GM21526 (cell line): ENCODE measurements around the gene FBLN1.
"Not testable (repeated sequence)": the region's sequence is repeated elsewhere in the genome, so short reads cannot be mapped to it uniquely, and the experiment has no call there.

Experiments
- ATAC-seq: cut with Tn5 transposase; IDR thresholded peaks from one replicate; pipeline ENCODE4 v1.9.1; 2021; ENCODE audit warnings: moderate library complexity; ENCODE audit not compliant: unreplicated experiment, low FRiP score

The FBLN1 gene

DNA sequence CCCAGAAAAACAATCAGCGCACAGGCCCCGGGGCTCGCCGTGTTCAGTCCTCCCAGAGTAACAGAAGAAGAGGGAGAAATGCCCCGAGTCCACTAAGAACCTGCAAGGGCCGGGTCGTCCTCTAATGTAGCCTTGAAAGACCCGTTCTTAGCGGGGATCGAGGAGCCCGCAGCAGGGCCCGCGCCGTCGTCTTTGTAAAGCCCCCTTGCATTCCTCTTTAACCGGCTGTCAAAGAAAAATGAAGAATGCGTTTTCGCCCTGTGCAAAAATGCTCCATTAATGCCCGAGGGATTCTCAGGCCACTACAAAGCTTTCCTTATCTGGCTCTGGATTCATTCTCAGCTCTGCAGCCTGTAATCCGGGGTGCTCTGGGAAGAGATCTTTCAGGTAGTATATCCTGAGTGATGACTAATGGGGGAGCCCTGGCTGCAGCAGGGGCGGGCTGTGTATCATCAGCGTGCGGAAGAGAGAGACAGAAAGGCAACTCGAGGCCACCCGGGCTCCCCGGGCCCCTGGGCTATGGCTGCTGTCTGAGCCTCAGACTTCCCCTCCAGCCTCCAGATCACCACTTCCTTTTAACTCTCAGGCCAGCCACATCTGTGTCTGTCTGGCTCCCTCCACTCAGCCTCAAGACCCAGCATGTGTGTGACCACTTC, 78.2 kb downstream of the FBLN1 start:
- ATAC-seq, result no peak

DNA sequence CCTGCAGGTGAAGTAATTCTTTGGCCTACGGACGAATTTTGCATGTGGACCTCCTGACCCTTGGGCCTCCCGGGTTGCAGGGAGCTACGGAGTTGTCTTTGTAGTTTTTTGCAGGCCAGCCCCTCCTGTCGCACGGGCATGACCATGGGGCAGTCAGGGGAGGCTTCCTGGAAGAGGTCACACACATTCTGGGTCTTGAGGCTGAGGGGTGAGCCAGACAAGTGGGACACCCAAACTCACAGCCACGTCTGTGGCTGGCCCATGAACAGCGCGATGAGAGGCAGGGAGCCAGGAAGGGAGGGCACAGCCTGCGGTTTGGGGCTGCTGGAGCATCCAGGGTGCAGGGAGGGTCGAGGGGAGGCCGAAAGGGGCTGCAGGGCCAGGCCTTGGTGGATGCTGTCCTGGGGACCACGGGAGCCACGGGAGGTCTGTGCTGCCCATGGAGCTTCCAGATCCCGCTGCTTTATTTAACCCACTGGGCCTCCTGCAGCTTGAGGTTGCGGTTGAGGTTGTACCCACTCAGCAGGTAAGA, 78.9 kb downstream of the FBLN1 start:
- ATAC-seq, result no peak

DNA sequence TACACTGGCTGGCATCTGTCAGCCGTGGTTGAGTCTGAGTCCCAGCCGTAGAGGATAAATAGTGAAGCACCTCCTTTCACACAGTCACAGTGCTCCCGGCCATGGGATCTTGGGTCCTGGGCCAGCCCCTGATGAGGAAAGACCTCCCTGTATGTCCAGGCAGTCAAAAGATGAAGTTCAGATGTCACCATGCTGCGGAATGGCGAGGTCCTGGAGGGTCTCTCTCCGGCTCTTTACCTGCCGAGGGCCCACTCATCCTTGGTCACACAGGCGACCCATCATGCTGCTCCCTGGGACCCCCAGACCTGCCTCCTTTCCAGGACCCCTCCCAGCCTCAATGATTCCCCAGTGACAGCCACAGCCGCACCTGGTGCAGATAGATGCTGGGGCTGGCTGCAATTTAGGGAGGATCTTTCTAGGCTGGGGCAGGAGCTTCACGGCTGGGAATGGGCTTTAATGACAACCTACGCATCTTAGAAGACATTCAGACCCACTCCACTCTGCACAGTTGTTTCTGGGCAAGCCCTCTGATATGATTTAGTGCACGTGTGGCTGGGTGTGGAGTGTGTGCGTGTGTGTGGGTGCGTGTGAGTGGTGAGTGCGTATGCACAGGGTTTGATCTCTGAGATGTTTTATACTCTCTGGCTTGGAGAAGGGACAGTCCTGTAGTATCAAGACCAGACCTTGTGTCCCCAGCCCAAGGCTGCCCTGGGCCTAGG, 79.7 kb downstream of the FBLN1 start:
- ATAC-seq, result no peak

DNA sequence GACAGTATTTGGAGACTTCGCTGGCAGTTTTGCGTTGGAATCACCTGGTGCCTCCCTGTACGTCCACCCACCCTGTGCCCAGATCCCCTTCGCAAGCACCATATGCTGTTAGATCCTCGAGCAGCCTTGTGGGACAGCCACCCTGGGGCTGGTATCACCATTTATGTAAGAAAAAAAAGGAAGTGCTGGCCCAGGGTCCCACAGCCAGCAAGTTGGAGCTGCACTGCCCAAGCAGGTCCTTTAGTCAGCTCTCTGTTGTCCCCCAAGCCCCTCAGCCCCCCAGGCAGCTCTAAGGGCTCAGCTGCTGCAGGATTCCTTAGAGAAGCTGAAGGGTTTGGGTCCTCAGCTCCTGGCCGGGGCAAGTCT, 80.3 kb downstream of the FBLN1 start:
- ATAC-seq, result no peak

DNA sequence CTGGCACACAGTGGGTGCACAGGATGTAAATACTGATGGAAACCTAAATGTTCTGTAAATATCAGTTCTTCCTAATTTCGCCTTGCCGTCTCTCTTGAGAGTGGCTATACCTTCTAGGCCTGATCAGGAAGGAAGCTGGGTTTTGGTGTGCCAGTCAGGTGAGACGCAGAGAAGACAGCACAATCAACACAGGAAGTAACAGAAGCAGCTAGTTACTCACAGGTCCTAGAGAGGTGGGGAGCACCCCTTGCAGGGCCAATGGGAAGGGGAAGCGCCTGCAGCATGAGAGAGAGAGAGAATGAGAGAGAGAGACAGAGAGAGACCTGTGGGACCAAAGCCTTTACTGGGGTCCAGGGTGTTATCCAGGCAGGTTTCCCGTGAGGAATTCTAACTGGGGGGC, 80.8 kb downstream of the FBLN1 start:
- no peak for ATAC-seq

DNA sequence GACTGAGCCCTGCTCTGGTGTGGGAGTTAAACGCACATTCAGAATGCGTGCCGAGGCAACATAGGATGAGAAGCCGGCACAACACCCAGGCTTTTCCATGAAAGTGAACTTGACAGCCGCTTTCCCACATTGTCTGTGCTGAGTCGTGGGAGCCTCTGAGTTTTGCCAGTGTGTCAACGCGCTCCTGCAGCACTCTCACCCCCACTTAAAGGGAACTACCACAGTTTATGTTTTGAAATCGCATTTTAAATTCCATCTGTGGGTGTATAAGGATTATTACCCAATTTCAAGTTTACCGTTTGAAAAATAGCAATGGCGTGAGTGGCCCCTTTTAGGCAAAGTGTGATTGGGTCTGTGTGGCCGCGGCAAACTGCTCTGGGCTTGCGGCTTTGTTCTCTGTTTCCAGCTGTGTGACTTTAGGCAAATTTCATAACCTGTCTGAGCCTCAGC, 81.5 kb downstream of the FBLN1 start:
- ATAC-seq, result no peak

DNA sequence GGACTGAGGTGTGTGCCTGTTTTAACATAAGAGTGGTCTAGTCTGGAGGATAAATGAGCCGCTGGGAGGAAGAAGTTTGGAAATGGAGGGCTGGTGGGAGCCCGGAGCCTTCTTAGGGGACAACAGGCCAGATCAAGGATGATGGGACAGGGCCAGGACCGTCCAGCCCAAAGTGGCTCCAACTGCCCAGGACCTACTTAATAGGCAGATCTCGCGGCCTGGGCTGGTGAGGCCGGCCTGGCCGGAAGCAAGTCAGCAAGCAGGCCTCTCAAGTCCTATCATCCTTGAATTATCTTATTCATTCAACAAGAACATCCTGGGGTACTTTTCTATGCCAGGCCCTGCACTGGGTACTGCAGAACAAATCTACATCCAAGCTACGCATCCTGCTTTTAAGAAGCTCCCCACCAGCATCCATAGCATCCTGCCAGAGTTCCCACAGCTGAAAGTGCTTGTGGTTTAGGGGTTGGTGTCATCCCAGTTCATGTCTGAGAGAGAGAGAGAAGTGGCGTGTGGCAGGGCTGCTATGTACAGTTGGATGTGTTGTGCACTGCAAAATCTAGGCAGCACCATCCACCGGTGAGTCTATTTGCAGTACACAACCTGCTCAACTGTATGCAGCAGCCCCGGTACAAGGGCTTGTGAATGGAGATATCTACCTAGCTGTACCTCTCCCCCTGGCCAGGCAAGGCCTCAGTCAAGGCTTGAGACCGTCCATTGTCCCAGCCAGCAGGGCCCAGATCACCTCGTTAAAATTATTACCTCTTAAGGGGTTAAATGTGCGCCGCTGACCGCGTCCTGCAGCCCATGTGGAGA, 82.1 kb downstream of the FBLN1 start:
- no peak for ATAC-seq

DNA sequence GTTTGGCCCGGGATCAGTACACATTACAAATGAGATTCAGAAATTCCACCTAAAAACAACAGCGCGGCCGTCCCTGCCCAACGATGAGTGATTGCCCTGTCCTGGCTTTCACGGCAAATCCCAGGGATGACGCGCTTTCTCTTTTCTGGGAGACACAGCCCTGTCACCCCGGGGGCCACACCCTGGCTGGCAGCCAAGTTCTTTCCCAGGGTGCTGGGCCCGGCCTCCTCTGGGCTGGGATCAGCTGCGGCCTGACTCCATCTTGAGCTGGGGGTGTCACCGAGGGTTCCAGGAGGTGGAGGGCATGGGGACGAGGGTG, 82.7 kb downstream of the FBLN1 start:
- no peak for ATAC-seq

DNA sequence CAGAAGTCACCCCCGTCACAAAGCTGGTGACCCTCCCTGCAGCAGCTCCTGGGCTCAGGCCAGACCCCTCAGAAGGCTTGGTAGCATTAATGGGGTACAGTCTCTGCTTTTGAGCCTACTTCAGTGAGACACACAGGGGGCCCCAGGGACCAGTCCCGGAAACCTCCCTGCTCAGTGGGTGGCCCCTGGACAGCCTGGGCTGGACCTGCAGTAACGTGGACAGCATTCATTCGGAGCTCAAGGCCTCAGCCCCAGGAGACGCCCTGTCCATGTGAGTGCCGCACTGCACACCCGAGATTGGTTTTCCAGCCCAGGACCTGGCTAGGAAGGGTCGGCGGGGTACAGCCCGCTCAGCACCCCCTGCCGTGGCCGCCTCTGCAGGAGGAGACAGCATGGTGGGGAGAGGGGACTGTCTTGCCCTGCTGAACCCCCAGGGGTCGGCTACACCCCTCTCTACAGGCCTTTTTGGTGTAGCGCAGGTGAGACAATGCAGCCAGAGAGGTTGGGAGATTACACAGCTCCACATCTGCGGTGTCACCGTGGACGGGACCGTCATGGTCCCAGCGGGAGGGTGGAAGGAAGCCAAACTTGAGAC, 83.4 kb downstream of the FBLN1 start:
- no peak for ATAC-seq

DNA sequence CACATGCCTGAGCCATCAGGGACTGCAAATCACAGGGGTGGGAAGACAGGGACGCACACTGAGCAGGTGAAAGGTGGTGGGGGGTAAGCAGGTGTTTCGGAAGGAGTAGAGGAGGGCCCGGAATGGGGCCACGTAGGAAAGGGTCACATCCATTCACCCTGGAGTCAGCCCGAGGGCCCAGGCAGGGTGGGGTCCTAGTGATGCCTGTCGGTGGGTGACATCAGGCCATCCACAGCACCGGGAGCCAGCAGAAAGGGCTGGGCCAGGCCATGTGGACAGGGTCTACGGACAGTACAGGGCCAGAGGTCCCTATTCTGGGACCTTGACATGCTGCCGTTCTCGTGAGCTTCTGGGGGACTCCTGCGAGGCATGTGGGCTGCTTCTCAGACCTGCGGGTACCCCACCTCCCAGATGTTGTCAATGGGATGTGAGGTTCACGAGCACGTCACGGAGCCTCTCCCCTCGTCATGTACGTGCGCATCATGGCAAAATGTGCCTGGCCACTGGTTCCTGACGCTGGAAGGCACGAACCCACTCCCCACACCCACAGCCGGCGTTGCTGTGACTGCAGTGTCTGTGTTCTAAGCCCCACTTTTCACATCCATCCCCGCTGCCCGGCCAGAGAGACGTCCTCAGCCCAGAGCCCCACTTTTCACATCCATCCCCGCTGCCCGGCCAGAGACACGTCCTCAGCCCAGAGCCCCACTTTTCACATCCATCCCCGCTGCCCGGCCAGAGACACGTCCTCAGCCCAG, 84.1 kb downstream of the FBLN1 start:
- ATAC-seq, result no peak

DNA sequence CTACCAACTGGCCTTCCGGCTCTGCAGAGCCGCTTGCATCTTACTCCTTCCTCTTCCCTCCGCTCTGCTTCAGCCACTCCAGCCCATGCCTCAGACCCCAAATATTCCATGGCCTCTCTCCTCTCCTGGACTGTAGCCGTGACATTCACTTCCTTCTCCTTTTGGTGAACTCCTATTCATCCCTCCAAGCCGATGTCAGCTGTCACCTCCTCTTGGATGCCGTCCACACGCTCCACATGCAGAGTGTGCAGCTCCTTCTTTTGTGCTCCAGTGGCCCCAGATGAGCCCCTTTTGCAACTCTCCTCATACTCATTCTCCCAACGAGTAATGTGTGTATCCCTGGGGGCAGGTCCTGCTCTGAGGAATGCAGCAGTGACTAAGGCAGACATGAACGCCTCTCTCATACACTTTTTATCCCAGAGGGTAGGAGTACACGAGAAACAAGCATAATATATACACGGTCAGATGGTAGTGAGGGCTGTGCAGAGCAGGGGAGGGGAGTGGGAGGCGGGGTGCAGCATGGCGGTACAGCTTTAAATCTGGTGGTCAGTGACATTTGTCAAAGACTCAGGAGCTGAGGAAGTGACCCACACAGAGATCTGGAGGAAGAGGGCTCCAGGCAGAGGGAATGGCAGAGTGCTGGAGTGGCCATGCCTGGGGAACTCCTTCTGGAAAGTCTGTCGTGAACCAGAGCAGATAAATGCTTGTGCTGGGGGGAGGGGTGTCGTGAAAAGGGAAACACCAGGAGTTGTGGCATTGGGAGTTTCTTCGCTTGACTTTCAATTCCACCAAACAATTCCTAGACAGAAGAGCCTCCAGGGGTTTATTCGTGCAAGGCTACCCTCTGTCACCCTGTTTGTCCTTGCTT, 85.2 kb downstream of the FBLN1 start:
- ATAC-seq, result no peak

DNA sequence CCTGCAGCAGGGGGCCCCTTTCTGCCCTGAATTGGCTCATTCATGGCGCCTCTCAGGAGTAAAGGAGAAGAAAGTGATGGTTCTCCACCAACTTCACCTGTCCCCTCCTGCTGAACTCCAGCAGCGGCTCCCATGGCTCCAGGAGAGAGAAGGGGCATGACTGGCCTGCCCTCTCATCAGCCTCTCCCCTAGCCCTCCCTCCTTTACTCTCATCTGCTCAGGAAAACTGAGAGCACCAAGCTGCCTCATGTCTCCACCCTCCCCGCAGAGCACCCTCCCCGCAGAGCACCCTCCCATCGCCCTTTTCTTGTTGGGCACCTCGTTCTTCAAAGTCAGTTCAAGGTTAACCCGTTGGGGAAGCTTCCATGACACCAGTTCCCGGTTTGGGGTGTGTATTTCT, 86.9 kb downstream of the FBLN1 start:
- no peak for ATAC-seq

DNA sequence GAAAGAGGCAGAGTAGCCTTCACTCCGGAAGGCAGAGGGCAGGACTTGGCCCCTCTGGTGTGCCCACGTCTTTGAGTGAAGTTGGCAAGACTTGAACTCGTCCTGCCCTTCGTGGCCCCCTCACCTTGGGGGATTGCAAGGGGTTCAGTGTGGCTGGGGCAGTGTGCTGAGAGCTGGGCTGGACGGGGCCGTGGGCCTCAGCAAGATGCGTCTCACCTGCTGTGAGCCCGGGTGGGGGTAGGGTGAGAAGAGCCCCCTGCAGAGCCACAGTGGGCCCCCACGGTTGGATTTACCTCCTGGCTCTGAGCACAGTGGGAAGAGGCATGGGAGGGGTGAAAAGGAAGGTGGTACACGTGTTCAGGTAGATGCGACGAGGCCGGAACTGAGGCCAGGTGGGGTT, 87.6 kb downstream of the FBLN1 start:
- no peak for ATAC-seq

DNA sequence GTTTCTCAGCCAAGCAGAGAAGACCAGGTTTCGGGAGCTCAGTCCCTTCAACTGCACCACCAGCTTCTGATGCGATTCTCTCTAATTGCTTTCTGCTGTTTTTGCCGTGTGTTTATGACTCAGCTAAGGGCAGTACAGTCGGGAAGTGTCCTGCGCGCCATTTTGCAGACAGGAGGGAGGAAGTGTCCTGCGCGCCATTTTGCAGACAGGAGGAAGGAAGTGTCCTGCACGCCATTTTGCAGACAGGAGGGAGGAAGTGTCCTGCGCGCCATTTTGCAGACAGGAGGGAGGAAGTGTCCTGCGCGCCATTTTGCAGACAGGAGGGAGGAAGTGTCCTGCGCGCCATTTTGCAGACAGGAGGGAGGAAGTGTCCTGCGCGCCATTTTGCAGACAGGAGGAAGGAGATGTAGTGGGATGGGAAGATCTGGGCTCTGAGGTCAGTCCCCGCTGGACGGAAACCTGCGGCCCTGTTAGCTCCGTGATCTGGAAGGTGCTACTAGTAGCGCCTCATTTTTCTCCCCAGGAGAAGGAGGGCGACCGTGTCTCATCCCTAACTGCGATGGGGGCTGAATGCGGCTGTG, 89.0 kb downstream of the FBLN1 start:
- not testable (repeated sequence) for ATAC-seq

DNA sequence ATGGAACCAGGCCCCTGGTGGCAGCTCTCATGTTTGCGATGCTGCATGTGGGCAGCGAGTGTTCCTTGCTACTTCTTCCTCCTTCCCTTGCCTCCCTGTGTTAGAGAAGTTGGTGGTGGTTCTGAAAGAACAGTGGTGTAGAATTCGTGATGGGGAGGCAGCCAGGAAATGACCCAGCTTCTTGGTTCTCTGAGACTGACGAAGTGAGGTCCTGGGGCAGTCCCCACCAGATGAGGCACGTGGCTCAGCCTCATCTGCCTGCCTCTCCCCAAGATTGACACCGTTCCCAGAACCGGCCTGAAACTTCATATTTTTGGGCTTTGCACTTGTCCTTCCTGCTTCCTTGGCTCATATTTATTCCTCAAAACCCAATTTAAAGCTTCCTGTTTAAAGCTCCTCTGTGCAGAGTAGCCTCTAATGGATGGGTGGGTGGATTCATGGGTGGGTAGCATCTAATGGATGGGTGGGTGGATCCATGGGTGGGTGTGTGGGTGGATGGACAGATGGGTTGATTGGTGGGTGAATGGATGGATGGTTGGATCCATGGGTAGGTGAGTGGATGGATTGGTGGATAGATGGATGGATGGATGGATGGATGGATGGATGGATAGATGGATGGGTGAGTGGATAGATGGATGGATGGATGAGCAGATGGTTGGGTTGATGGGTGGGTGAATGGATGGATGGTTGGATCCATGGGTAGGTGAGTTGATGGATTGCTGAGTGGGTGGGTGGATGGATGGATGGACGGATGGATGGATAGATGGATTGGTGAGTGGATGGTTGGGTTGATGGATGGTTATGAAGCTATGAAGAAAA, 91.6 kb downstream of the FBLN1 start:
- ATAC-seq, result no peak

DNA sequence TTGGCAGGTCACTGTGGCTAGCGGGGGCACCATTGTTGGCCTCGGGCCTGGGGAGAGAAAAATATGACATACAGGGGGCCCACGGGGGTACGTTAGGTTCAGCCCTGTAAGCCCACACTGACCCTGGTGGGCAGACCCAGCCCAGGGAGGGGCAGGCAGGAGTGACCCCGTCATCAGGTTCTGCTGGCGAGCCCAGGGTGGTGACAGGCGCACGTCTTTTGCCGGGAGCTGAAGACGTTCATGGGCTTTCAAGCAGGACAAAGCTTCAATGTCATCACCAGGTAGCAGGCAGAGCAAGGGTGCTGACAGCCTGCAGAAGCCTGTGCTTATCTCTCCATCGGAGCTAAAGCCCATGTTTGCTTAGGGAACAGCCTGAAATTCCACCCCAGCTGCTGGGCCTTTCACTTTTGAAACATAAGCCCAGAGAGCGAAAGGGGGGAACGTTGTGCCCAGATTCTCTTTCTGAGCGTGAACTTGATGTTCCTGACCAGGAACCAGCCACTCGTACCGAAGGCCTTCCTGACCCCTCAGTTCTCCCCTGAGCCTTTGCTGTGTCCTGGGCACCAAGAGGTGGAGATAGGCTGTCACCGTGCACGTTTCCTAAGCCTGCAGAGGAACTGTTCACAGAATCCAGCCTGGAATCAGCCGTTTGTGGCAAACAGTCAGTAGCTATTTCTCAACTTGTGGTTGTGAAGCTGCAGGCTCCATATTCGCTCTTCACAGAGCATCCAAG, 94.9 kb downstream of the FBLN1 start:
- no peak for ATAC-seq

DNA sequence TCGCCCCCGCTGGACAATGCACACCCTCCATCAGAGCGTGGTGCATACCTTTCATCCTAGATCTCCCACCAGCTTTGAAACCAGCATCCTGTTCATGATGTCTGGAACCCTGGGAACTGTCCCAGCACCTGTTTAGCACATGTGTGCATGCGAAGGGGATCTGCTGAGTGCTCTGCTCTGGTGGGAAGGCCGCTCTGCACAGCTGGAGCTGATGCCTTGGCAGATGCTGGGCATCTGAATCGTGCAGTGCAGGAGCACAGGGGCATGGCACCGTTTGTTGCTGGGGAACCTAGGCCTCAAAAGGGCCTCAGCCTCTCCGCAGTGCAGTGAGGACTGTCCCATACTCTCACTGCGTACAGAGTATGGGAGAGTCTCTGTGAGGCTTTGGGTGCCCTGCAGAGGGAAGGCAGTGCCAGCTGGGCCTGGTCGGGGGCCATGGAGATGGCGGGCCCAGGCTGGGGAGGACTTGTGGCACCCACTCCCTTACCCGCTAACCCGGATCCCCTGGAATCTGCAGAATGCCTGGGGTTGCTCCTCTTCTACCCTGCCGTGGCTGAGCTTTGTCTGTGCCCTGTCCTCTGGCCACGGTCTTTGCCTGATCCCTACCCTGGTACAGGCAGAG, 96.0 kb downstream of the FBLN1 start:
- no peak for ATAC-seq
